PC-3 (cell line): ENCODE results near the gene STIL. TPM values are rescaled to one million over a fixed set of nuclear protein-coding genes. Genes with fewer than 3 reads are reported as not detected.
"Not testable (repeated sequence)": the region's sequence is repeated elsewhere in the genome, so short reads cannot be mapped to it uniquely, and the experiment has no call there.

Experiments
- ATAC-seq: fragments of 200-7000 bp; cut with Tn5 transposase; 2 replicates; pipeline ENCODE4 v1.9.1; 2020; ENCODE audit warnings: mild to moderate bottlenecking, moderate library complexity
- BruUV-seq: library from RNA; stranded (reverse); fragments of 400-500 nt; replicated peaks from 2 replicates; lab custom pipeline; 2021; lab: Mats Ljungman, UMichigan
- CTCF ChIA-PET: fragments of 300-600 bp; sonication (Branson Sonifier 250); formaldehyde crosslinking; loops from one replicate; lab custom pipeline; 2022; ENCODE audit warnings: antibody characterized with exemption; lab: Charles Lee
- POLR2A ChIA-PET: fragments of 300-600 bp; sonication (Branson Sonifier 250); formaldehyde crosslinking; loops from one replicate; lab custom pipeline; 2022; ENCODE audit warnings: antibody characterized with exemption; ENCODE audit not compliant: unreplicated experiment; lab: Charles Lee
- DNase-seq: peaks from one replicate; pipeline ENCODE4 v3.0.0-alpha.2; 2015
- H2AFZ ChIP-seq: fragments of 300-600 bp; sonication (generic); 2 replicates; pipeline ENCODE4 v1.6.0; 2016; ENCODE audit warnings: antibody characterized with exemption, low read length
- H3F3A ChIP-seq: fragments of 300-600 bp; sonication (generic); one replicate; pipeline ENCODE4 v1.6.0; 2017; ENCODE audit warnings: antibody characterized with exemption, low read length, control low read depth, mild to moderate bottlenecking; ENCODE audit not compliant: unreplicated experiment
- H3K27ac ChIP-seq: fragments of 300-600 bp; sonication (generic); 2 replicates; pipeline ENCODE4 v1.5.1; 2016; ENCODE audit warnings: mild to moderate bottlenecking, low read length
- H3K27me3 ChIP-seq: fragments of 300-600 bp; sonication (generic); 2 replicates; pipeline ENCODE4 v1.6.1; 2016; ENCODE audit warnings: low read length, mixed read lengths
- H3K36me3 ChIP-seq: fragments of 300-600 bp; sonication (generic); 2 replicates; pipeline ENCODE4 v1.6.1; 2016; ENCODE audit warnings: low read depth, mixed run types, low read length, mixed read lengths
- H3K4me1 ChIP-seq: fragments of 300-600 bp; sonication (generic); 2 replicates; pipeline ENCODE4 v1.5.1; 2016; ENCODE audit warnings: low read length; ENCODE audit not compliant: insufficient read depth
- H3K4me2 ChIP-seq: fragments of 300-600 bp; sonication (generic); 2 replicates; pipeline ENCODE4 v1.6.0; 2016; ENCODE audit warnings: low read length
- H3K4me3 ChIP-seq: fragments of 300-600 bp; sonication (generic); 2 replicates; pipeline ENCODE4 v1.5.1; 2016; ENCODE audit warnings: mild to moderate bottlenecking, low read length, mixed read lengths
- H3K79me2 ChIP-seq: fragments of 300-600 bp; sonication (generic); 2 replicates; pipeline ENCODE4 v1.6.1; 2017; ENCODE audit warnings: low read length, mixed read lengths
- H3K9ac ChIP-seq: fragments of 300-600 bp; sonication (generic); 2 replicates; pipeline ENCODE4 v1.6.0; 2016; ENCODE audit warnings: mild to moderate bottlenecking, low read length
- H3K9me2 ChIP-seq: fragments of 300-600 bp; sonication (generic); replicated peaks from 2 replicates; pipeline ENCODE4 v1.6.1; 2016; ENCODE audit warnings: mixed run types, low read length, mixed read lengths
- H3K9me3 ChIP-seq: fragments of 300-600 bp; sonication (generic); 2 replicates; pipeline ENCODE4 v1.6.1; 2016; ENCODE audit warnings: low read length, mixed read lengths
- H4K20me1 ChIP-seq: fragments of 300-600 bp; sonication (generic); 2 replicates; pipeline ENCODE4 v1.6.1; 2016; ENCODE audit warnings: low read length, mixed read lengths
- CTCF ChIP-seq: fragments of 300-600 bp; sonication (generic); conservative IDR thresholded peaks from 2 replicates; pipeline ENCODE4 v1.5.1; 2017; ENCODE audit warnings: antibody characterized with exemption, low read depth, mild to moderate bottlenecking, low read length
- EZH2 ChIP-seq: fragments of 300-600 bp; sonication (generic); IDR thresholded peaks from one replicate; pipeline ENCODE4 v1.6.1; 2017; ENCODE audit warnings: antibody characterized with exemption, mild to moderate bottlenecking, low read length; ENCODE audit not compliant: unreplicated experiment
- EZH2phosphoT487 ChIP-seq: fragments of 300-600 bp; sonication (generic); IDR thresholded peaks from 2 replicates; pipeline ENCODE4 v1.6.1; 2018; ENCODE audit warnings: mild to moderate bottlenecking, antibody characterized with exemption, low read length, borderline replicate concordance
- intact Hi-C: fragments of 100-400 bp; cut with micrococcal nuclease; formaldehyde crosslinking; loops from 2 replicates; pipeline ENCODE4 v1.9.0; 2023
- total RNA-seq: library from RNA; depleted of rRNA; stranded (reverse); fragments of >200 nt; gene quantifications from 2 replicates; pipeline ENCODE4 v1.2.3, GENCODE V29; 2014

The STIL gene
- total RNA-seq, 1 experiment from 2014 or later: 32.0 TPM

GRCh38 chr1:47347735-47348134, 33.8 kb upstream of the STIL start:
- no peaks in the 10 kb centered on the region for H3K4me1 ChIP-seq
- TF ChIP-seq EZH2 (no peak), CTCF (no peak), EZH2phosphoT487 (no peak)
- ChIA-PET POLR2A (no interaction called here), CTCF (no interaction called here)
- peaks cover 3% of the 10 kb centered on the region; the same call in 1 of the 2 replicates for H3K36me3 ChIP-seq
- H3K27ac ChIP-seq: no peak overlapping the region
- H3K9me2 ChIP-seq: no peaks in the 10 kb centered on the region
- no peak overlapping the region for H3K4me3 ChIP-seq
- ATAC-seq (no peak), DNase-seq (no peak)
- H3K4me2 ChIP-seq: no peak overlapping the region
- H3K27me3 ChIP-seq: no peaks in the 10 kb centered on the region
- intact Hi-C loops: no loop called here
- no peaks in the 10 kb centered on the region for H3F3A ChIP-seq
- H4K20me1 ChIP-seq: no peaks in the 10 kb centered on the region
- H3K9me3 ChIP-seq: no peaks in the 10 kb centered on the region
- no peak overlapping the region for H3K9ac ChIP-seq
- no TSS peak for BruUV-seq
- peaks cover 63% of the 10 kb centered on the region for H3K79me2 ChIP-seq
- no peak overlapping the region for H2AFZ ChIP-seq

- intact Hi-C loops, POLR2A ChIA-PET: not testable (repeated sequence)
Observed at GRCh38 chr1:47346979-47347378, 33.0 kb upstream of the STIL start.

GRCh38 chr1:47340227-47340626, 26.3 kb upstream of the STIL start:
- Histone ChIP-seq H4K20me1 (peaks cover 7% of the 10 kb centered on the region; the same call in 1 of the 2 replicates), H3K9ac (no peak overlapping the region)

More at GRCh38 chr1:47346979-47347378, 33.0 kb upstream of the STIL start:
- H3K9ac ChIP-seq, ATAC-seq, H3K4me3 ChIP-seq, H3K4me2 ChIP-seq, BruUV-seq, H3K9me2 ChIP-seq, H2AFZ ChIP-seq, H3K27me3 ChIP-seq, H3K9me3 ChIP-seq, H4K20me1 ChIP-seq, H3K4me1 ChIP-seq, H3K36me3 ChIP-seq, DNase-seq, H3F3A ChIP-seq, H3K27ac ChIP-seq, CTCF ChIA-PET: not testable (repeated sequence)
- H3K79me2 ChIP-seq: peaks cover 56% of the 10 kb centered on the region

More at GRCh38 chr1:47340227-47340626, 26.3 kb upstream of the STIL start:
- no peak overlapping the region for H3K27ac ChIP-seq
- peaks cover 64% of the 10 kb centered on the region for H3K79me2 ChIP-seq
- TF ChIP-seq EZH2phosphoT487 (no peak), EZH2 (no peak), CTCF (no peak)
- H2AFZ ChIP-seq: no peak overlapping the region
- intact Hi-C loops: no loop called here
- H3K9me3 ChIP-seq: no peaks in the 10 kb centered on the region
- no peak overlapping the region for H3K4me2 ChIP-seq
- ATAC-seq (no peak), DNase-seq (no peak)
- no peaks in the 10 kb centered on the region for H3K9me2 ChIP-seq
- no peaks in the 10 kb centered on the region; the same call in 1 of the 2 replicates for H3K4me1 ChIP-seq
- H3K27me3 ChIP-seq: no peaks in the 10 kb centered on the region
- ChIA-PET POLR2A (no interaction called here), CTCF (no interaction called here)
- no peak overlapping the region for H3K4me3 ChIP-seq
- H3K36me3 ChIP-seq: peaks cover 3% of the 10 kb centered on the region; the same call in 1 of the 2 replicates
- no peaks in the 10 kb centered on the region for H3F3A ChIP-seq
- BruUV-seq: no TSS peak
